ENCODE results near the gene AHI1.

AHI1 gene

GRCh38 chr6:135271626-135272025, 225.9 kb downstream of the AHI1 start:
- DNase-seq (ENCODE audit: low read depth): no peak
- TF ChIP-seq POLR2A (IDR thresholded peaks at IDR 0.05; ENCODE audit: extremely low read depth, insufficient read length) (no peak), CTCF (IDR thresholded peaks at IDR 0.05; ENCODE audit: low read depth, low read length) (no peak), MYC (IDR thresholded peaks at IDR 0.05; ENCODE audit: low read depth, low read length) (no peak), MAX (IDR thresholded peaks at IDR 0.05; ENCODE audit: low read depth, low read length) (no peak)
- H3K4me3 ChIP-seq (ENCODE audit: low read depth, low read length): no peak overlapping the region

GRCh38 chr6:135270676-135271536, 226.6 kb downstream of the AHI1 start:
- no peak for TF ChIP-seq MYC (IDR thresholded peaks at IDR 0.05; ENCODE audit: low read depth, low read length)
- TF ChIP-seq POLR2A (IDR thresholded peaks at IDR 0.05; ENCODE audit: extremely low read depth, insufficient read length): no peak
- TF ChIP-seq CTCF (IDR thresholded peaks at IDR 0.05; ENCODE audit: low read depth, low read length): no peak
- no peak for DNase-seq (ENCODE audit: low read depth)
- no peak overlapping the region for H3K4me3 ChIP-seq (ENCODE audit: low read depth, low read length)

- H3K4me3 ChIP-seq (ENCODE audit: low read depth, low read length): no peak overlapping the region
- DNase-seq (ENCODE audit: low read depth): no peak
- TF ChIP-seq POLR2A (IDR thresholded peaks at IDR 0.05; ENCODE audit: extremely low read depth, insufficient read length) (no peak), MAX (IDR thresholded peaks at IDR 0.05; ENCODE audit: low read depth, low read length) (no peak), MYC (IDR thresholded peaks at IDR 0.05; ENCODE audit: low read depth, low read length) (no peak), CTCF (IDR thresholded peaks at IDR 0.05; ENCODE audit: low read depth, low read length) (no peak)
Observed at GRCh38 chr6:135269481-135269891, 228.1 kb downstream of the AHI1 start.

- TF ChIP-seq CTCF (IDR thresholded peaks at IDR 0.05; ENCODE audit: low read depth, low read length) (no peak), POLR2A (IDR thresholded peaks at IDR 0.05; ENCODE audit: extremely low read depth, insufficient read length) (no peak), MAX (IDR thresholded peaks at IDR 0.05; ENCODE audit: low read depth, low read length) (no peak), MYC (IDR thresholded peaks at IDR 0.05; ENCODE audit: low read depth, low read length) (no peak)
- no peak for DNase-seq (ENCODE audit: low read depth)
- H3K4me3 ChIP-seq (ENCODE audit: low read depth, low read length): no peak overlapping the region
Observed at GRCh38 chr6:135268740-135269139, 228.8 kb downstream of the AHI1 start.

GRCh38 chr6:135268263-135268662, 229.3 kb downstream of the AHI1 start:
- TF ChIP-seq MYC (IDR thresholded peaks at IDR 0.05; ENCODE audit: low read depth, low read length) (no peak), CTCF (IDR thresholded peaks at IDR 0.05; ENCODE audit: low read depth, low read length) (no peak), MAX (IDR thresholded peaks at IDR 0.05; ENCODE audit: low read depth, low read length) (no peak), POLR2A (IDR thresholded peaks at IDR 0.05; ENCODE audit: extremely low read depth, insufficient read length) (no peak)
- DNase-seq (ENCODE audit: low read depth): no peak
- no peak overlapping the region for H3K4me3 ChIP-seq (ENCODE audit: low read depth, low read length)
